Activated CD4-positive, alpha-beta T cell treated with anti-CD3 and anti-CD28 coated beads, Interleukin-2, amount 10 ng/mL, durations not matched to agents 7 days and 5 days (primary cell): ENCODE measurements around the gene XRCC3. TPM values are rescaled to one million over a fixed set of nuclear protein-coding genes. Genes with fewer than 3 reads are reported as not detected.
A peak's percentile ranks its signal among the peaks of the same experiment; 100 is the strongest.

Experiments
- CTCF ChIA-PET: fragments of 350-600 bp; sonication (Branson Sonifier 250); formaldehyde crosslinking; loops from one replicate; lab custom pipeline; 2021; ENCODE audit warnings: antibody characterized with exemption; lab: Charles Lee
- POLR2A ChIA-PET: fragments of 350-600 bp; sonication (Branson Sonifier 250); formaldehyde crosslinking; loops from one replicate; lab custom pipeline; 2021; ENCODE audit warnings: antibody characterized with exemption; lab: Charles Lee
- DNase-seq: peaks from one replicate; pipeline ENCODE4 v3.0.0-alpha.2; 2020
- H3K27ac Mint-ChIP-seq: one replicate; pipeline ENCODE4 v1.8.0; 2021; ENCODE audit warnings: mild to moderate bottlenecking, moderate library complexity, mixed read lengths
- H3K27me3 Mint-ChIP-seq: one replicate; pipeline ENCODE4 v1.8.0; 2021; ENCODE audit warnings: mixed read lengths
- H3K36me3 Mint-ChIP-seq: one replicate; pipeline ENCODE4 v1.8.0; 2021; ENCODE audit warnings: low read depth, mixed read lengths
- H3K4me1 Mint-ChIP-seq: one replicate; pipeline ENCODE4 v1.8.0; 2021; ENCODE audit warnings: mixed read lengths
- H3K4me3 Mint-ChIP-seq: one replicate; pipeline ENCODE4 v1.8.0; 2021; ENCODE audit warnings: mild to moderate bottlenecking, moderate library complexity, mixed read lengths
- H3K9me3 Mint-ChIP-seq: one replicate; pipeline ENCODE4 v1.8.0; 2021; ENCODE audit warnings: mixed read lengths
- total RNA-seq, 2 experiments: library from RNA; stranded (reverse); gene quantifications; one replicate each; pipeline ENCODE4 v1.2.3, GENCODE V29; 2021

Gene XRCC3
- total RNA-seq, 2 experiments from 2014 or later, result 36.4 to 37.4 TPM

DNA sequence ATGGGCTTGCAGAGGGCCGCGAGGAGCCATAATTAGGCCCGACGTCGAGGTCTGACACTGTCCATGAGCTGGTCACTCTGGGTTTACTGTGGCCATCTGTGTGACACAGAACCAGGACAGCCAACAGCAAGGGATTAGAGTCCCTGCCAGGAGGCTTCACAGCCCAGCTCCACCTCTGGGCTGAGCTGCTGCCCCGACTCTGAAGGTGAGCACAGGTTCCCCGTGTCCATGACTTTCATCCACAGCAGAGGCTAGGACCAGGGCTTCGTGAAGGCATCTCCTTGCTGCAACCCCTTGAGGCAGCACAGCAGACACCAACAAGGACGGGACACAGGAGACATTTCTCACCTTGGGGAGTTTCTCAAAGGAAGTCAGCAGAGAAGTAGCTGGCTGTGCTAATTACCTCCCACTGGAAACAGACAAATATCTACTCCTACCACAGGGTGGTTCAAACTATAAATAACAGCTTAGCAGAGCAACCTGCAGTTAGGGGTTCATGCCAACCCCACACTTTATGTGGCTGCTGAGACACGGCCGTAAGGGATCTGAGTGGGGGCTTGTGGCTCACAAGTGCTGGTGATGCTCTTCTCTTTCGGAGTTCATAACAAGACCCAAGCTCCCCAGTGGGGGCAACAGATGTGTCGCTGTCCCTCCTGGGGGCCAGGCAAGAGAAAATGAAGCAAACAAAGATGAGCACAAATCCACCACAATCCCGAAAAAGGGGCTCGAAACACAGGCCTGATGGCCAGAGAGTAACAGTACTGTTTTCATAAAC lies 29.6 kb upstream of the XRCC3 start:
- CTCF ChIA-PET, result no interaction called here
- Mint-ChIP-seq H3K9me3 (no peaks in the 10 kb centered on the region), H3K36me3 (no peaks in the 10 kb centered on the region), H3K4me3 (no peak overlapping the region), H3K27ac (no peak overlapping the region), H3K27me3 (no peaks in the 10 kb centered on the region), H3K4me1 (peaks cover 17% of the 10 kb centered on the region)
- DNase-seq, result no peak
- POLR2A ChIA-PET, result no interaction called here

DNA sequence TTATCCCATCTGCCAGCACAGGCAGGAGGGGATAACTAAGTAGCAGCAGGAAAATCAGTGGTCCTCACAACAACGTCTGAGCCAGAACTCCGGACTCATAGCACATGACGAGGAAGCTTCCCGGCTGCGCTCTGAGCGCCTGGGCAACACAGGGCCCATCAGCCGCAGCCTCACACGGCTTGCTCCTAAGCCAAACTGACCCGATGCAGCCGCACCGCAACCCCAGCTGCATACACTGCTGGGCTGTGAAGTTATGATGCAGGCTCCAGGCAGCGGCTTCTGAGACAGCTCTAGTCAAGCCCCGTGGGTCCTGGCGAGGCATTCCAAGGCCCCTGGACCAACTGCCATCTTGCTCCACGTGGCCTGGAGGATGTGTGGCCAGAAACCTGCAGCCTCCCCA lies 28.4 kb upstream of the XRCC3 start:
- Mint-ChIP-seq H3K27ac (no peak overlapping the region), H3K36me3 (no peaks in the 10 kb centered on the region), H3K4me3 (no peak overlapping the region), H3K27me3 (no peaks in the 10 kb centered on the region), H3K4me1 (peaks cover 11% of the 10 kb centered on the region), H3K9me3 (no peaks in the 10 kb centered on the region)
- DNase-seq, result no peak
- CTCF ChIA-PET, result interaction anchor here (0.6 kb wide), 1 partner anchor 61 kb away, joined by 3 read pairs; no protein-coding TSS in a partner anchor
- POLR2A ChIA-PET, result no interaction called here

DNA sequence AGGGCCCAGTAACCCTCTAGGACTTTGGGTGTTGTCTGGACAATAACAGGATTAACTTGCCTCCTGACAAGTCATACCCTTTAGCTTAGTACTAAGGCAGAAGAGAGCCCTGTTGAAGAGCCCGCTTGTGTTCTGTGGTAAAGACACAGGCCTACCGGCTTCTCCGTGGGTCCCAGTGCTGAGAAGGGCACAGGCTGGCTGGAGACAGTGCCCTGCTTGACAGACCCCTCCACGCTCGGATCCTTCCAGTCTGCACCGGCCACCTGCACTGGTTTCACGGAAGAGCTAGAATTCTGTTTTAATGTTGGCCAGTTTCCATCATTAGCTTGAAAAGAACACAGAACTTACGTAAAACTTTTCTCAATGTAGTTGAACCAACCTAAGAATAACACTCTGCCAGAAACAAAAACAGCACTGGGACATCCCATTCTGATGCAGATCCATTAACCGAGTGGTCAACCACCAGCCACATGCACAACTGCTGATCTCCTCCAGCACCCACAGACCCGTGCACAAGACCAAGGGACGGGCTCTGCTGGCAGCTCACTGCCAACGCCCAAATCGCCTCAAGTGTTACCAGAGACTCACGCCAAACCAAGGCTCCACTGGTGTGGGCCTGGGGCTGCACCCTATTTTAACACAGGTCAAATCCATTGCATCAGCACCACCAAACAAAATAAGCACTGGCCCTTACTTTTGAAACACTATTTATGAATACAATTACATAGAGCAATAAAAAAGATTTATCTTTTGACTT lies 27.4 kb upstream of the XRCC3 start:
- H3K4me3 Mint-ChIP-seq, result no peak overlapping the region
- H3K27me3 Mint-ChIP-seq, result no peaks in the 10 kb centered on the region
- H3K9me3 Mint-ChIP-seq, result no peaks in the 10 kb centered on the region
- ChIA-PET POLR2A (no interaction called here), CTCF (interaction anchor here (0.6 kb wide), 1 partner anchor 1675 kb away, joined by 3 read pairs; no protein-coding TSS in a partner anchor)
- no peaks in the 10 kb centered on the region for H3K36me3 Mint-ChIP-seq
- H3K27ac Mint-ChIP-seq, result no peak overlapping the region
- H3K4me1 Mint-ChIP-seq, result peaks cover 1% of the 10 kb centered on the region
- no peak for DNase-seq

DNA sequence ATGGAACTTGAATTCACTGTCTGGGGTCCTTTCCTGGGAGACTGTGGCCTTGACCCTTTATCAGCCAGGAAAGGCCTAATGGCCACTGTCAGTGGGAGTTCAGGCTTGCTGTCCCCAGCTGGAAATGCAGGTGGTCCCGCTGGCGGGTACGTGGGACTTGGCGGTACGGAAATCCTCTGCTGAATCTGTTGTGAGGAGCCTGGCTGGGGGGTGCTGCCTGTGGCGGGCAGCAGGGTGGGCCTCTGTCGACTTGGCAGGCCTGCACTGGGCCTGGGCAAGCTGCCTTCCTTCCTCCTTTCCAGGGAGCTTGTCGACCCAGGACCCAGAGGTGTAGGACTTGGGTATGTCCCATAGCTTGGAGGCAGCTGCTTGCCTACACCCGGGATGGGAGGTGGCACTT lies 26.6 kb upstream of the XRCC3 start:
- Mint-ChIP-seq H3K9me3 (no peaks in the 10 kb centered on the region), H3K4me1 (no peaks in the 10 kb centered on the region), H3K27me3 (no peaks in the 10 kb centered on the region), H3K36me3 (no peaks in the 10 kb centered on the region), H3K27ac (no peak overlapping the region), H3K4me3 (no peak overlapping the region)
- ChIA-PET CTCF (no interaction called here), POLR2A (no interaction called here)
- no peak for DNase-seq

DNA sequence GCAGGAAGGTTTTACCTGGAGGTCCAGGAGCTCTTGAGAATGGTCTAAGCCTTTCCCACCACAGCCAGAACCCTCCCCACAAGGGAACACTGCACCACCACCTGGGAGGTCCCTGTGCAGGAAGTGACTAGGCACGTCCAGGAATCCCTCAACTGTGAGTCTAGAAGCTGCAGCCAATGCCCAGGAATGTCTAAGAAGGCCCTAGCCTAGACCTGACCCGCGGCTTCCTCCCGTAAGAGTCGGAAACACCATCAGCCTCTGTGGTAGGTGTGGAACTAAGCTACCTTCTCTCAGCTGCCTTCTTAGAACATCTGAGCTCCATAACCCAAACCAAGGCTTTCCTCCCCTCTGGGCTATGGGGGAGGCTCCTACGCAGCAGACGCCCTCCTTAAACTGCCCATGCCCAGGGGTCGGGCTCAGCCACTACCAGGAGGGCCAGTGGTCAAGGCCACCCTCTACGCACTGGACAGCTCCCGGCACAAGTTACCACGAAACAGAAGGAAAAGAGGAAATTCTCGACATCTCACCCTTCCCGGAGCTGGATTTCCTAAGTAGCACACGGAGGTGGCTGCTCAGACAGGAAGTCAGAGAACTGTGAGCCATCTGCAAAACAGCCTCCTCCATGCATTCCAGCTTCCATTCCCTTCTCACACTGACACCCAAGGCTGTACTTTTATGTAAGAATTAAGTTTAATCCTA lies 25.9 kb upstream of the XRCC3 start:
- Mint-ChIP-seq H3K27ac (no peak overlapping the region), H3K9me3 (no peaks in the 10 kb centered on the region), H3K27me3 (no peaks in the 10 kb centered on the region), H3K4me1 (no peaks in the 10 kb centered on the region), H3K36me3 (no peaks in the 10 kb centered on the region), H3K4me3 (no peak overlapping the region)
- DNase-seq, result no peak
- CTCF ChIA-PET, result interaction anchor here (0.9 kb wide), 1 partner anchor 26 kb away, joined by 3 read pairs; the partner anchor contains the start of genes XRCC3 and ZFYVE21
- POLR2A ChIA-PET, result no interaction called here

DNA sequence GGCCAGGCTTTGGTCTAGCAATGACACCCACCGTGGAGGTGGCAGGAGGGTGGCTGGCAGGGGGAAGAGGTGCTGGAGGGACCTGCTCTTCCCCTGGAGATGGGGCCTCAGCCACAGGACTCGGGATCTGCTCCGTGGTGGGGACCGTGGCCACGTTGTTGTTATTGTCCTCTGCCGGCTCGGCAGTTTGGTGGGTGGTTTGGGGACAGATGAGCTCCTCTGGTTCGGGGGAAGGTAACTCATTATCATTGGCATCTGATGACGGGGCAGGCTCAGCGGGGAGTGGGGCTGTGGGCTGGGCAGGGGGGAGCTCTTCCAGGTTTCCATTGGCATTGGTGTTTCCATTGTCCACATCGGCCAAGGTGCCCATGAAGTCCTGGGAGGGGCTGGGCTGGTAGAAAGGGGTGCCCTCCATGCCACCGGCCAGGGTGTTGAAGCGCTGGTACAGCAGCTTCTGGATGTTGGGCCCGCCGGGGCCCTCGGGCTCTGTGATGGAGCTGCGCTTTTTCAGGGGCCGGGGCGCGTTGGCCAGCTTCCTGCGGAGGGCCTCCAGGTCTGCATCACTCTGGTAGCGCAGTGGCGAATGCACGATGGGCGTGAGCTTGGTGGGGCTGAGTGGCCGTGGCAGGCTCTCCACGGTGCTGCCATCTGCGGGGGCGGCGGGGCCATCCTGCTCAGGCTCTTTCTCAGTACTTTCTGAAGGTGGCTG lies 24.7 kb upstream of the XRCC3 start:
- no peak overlapping the region for H3K27ac Mint-ChIP-seq
- no peaks in the 10 kb centered on the region for H3K9me3 Mint-ChIP-seq
- no peaks in the 10 kb centered on the region for H3K4me1 Mint-ChIP-seq
- H3K4me3 Mint-ChIP-seq, result no peak overlapping the region
- POLR2A ChIA-PET, result no interaction called here
- CTCF ChIA-PET, result interaction anchor here (1.3 kb wide), 1 partner anchor 63 kb away, joined by 3 read pairs; no protein-coding TSS in a partner anchor
- no peak for DNase-seq
- H3K36me3 Mint-ChIP-seq, result no peaks in the 10 kb centered on the region
- H3K27me3 Mint-ChIP-seq, result no peaks in the 10 kb centered on the region

DNA sequence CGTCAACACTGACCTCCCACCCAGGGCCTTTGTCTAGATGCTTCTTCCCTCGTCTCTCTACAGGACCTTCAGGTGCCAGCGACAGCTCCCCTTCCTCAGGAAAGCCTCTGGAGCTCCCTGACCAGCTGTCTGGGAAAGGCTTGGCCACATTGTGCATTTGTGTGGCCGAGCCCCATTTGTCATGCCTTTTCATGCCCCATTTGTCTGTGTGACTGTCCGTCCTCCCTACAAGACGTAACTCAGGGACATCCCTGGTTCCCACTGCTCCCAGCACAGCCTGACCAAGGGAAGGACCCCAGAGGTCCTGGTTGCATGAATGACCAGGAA lies 24.2 kb upstream of the XRCC3 start:
- Mint-ChIP-seq H3K4me3 (no peak overlapping the region), H3K4me1 (no peaks in the 10 kb centered on the region), H3K27ac (peak overlapping the region; percentile 36), H3K36me3 (no peaks in the 10 kb centered on the region), H3K9me3 (no peaks in the 10 kb centered on the region), H3K27me3 (no peaks in the 10 kb centered on the region)
- no peak for DNase-seq
- CTCF ChIA-PET, result interaction anchor here (1.3 kb wide), 1 partner anchor 64 kb away, joined by 3 read pairs; no protein-coding TSS in a partner anchor
- POLR2A ChIA-PET, result no interaction called here

DNA sequence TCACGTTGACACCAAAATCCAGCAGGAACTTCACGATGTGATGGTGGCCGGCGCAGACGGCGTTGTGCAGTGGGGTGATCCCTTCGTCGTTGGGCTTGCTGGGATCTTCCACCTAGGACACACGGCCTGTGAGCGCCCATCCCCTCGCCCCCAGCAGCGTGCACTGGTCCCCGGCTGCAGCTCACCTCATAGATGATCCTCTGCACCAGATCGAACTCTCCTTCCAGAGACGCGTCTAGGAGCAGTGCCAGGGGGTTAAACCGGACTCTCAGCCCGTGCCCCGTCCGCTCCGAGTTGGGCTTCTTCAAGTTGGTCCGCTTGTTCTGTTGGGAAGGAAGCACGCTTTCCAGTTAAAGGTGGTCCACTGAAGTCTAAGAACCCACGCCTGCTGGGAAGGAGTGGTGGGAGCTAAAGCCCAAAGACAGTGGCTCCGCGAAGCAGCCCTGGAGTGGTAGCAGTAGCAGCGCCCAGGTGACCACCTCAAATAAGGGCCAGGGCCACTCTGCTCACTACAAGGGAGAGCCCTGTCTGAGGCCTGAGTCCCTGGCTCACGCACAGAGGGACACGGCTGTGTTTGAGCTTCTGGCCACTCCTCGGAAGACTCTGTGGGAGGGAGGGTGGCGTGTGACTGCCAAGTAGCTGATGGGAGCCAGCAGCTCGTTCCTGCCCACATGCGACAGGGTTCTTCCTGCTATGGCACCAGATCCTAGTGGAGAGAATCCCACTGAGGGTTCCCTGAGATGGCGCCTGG lies 23.6 kb upstream of the XRCC3 start:
- ChIA-PET POLR2A (no interaction called here), CTCF (interaction anchor here (0.6 kb wide), 1 partner anchor 181 kb away, joined by 3 read pairs; no protein-coding TSS in a partner anchor)
- H3K27ac Mint-ChIP-seq, result no peak overlapping the region
- H3K27me3 Mint-ChIP-seq, result no peaks in the 10 kb centered on the region
- H3K4me3 Mint-ChIP-seq, result no peak overlapping the region
- no peaks in the 10 kb centered on the region for H3K36me3 Mint-ChIP-seq
- no peaks in the 10 kb centered on the region for H3K4me1 Mint-ChIP-seq
- H3K9me3 Mint-ChIP-seq, result no peaks in the 10 kb centered on the region
- no peak for DNase-seq

DNA sequence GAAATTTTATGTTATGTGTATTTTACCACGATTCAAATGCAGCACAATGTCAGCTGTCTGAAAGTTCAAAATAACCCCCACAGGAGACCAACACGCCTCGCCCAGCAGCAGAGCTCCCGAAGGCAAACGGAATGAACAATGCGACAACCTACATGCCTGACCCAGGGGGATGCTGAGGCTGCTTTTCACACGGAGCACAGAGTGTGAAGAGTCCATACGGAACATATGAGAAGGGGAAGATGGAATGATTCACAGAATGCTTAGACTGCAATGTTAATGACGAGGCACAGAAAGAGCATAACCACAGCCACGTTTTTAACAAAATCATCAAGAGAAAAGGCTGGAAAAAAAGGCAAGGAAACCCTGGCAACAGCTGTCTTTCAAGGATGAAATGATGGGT lies 22.9 kb upstream of the XRCC3 start:
- no peak overlapping the region for H3K27ac Mint-ChIP-seq
- H3K27me3 Mint-ChIP-seq, result no peaks in the 10 kb centered on the region
- DNase-seq, result no peak
- ChIA-PET POLR2A (no interaction called here), CTCF (no interaction called here)
- no peaks in the 10 kb centered on the region for H3K9me3 Mint-ChIP-seq
- H3K4me3 Mint-ChIP-seq, result no peak overlapping the region
- no peaks in the 10 kb centered on the region for H3K4me1 Mint-ChIP-seq
- no peaks in the 10 kb centered on the region for H3K36me3 Mint-ChIP-seq

DNA sequence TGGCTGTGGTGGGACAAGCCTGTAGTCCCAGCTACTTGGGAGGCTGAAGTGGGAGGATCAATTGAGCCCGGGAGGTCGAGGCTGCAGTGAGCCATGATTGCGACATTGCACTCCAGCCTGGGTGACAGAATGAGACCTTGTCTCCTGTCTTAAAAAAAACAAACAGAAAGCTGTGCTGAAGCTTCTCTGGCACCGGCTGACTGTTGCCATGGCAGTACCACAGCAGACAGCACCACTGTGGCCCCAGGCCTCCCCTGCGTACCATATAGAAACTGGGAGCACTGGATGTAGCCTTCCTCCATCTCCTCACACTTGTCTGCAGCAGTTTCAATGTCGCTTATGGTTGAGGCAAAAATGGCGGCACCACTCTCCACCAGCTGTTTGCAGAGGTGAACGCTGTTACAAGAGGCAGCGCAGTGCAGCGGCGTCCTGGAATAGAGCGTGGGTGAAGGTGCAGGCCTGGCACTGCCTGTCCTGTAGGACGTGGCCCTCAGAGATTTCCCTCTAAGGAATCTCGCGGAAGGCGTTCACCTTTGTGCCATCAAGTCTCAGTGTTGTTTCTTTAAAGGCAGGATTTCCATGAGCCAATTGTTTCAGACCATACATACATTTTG lies 22.3 kb upstream of the XRCC3 start:
- POLR2A ChIA-PET, result no interaction called here
- no peak for DNase-seq
- no peaks in the 10 kb centered on the region for H3K27me3 Mint-ChIP-seq
- no peak overlapping the region for H3K4me3 Mint-ChIP-seq
- H3K27ac Mint-ChIP-seq, result no peak overlapping the region
- H3K36me3 Mint-ChIP-seq, result no peaks in the 10 kb centered on the region
- CTCF ChIA-PET, result no interaction called here
- no peaks in the 10 kb centered on the region for H3K4me1 Mint-ChIP-seq
- H3K9me3 Mint-ChIP-seq, result no peaks in the 10 kb centered on the region

DNA sequence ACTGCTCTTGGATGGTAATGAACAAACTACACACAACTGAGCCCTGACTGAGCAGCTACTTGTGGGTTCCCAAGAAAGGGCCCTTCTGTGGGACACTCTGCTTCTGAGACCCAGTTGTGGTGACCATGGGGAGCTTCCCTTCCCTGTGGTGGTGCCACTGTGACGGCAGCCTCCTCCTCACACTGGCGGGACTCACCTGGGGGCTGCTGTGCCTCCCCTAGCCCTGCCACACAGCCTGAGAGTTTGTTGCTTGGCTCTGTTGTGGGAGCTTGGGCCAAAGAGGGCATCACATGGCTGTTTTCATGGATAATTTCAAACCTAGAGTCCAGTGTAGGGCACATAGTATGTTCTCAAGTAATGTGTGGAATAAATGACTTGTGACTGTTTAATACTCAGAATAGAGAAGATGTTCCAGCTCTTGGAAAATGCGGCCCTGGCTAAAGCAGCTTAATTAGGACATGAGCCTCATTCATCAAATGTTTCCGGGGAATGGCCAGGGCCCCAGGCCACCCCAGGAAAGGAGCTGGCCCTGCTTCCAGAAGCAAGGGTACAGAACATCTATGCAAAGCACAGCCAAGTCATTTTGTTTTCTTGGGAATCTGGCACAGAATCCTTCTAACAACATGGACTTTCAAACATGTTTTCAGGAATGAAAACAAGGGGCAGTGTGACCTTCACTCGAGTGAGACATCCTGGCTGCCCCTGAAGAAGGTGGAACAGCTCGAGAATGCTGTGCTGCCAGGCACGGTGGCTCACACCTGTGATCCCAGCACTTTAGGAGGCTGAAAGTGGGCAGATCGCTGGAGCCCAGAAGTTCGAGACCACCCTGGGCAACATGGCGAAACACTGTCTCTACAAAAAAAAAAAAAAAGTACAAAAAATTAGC lies 21.5 kb upstream of the XRCC3 start:
- no peaks in the 10 kb centered on the region for H3K36me3 Mint-ChIP-seq
- H3K4me3 Mint-ChIP-seq, result no peak overlapping the region
- ChIA-PET CTCF (interaction anchor here (0.6 to 1.0 kb wide), 3 partner anchors 8 to 51 kb away, joined by 3 read pairs; no protein-coding TSS in a partner anchor), POLR2A (no interaction called here)
- H3K27ac Mint-ChIP-seq, result no peak overlapping the region
- H3K4me1 Mint-ChIP-seq, result no peaks in the 10 kb centered on the region
- no peak for DNase-seq
- H3K9me3 Mint-ChIP-seq, result no peaks in the 10 kb centered on the region
- H3K27me3 Mint-ChIP-seq, result no peaks in the 10 kb centered on the region
